GM18505 (cell line): Measurements from ENCODE around the gene C1QTNF1.
"Not testable (repeated sequence)": the region's sequence is repeated elsewhere in the genome, so short reads cannot be mapped to it uniquely, and the experiment has no call there.

Experiments used
- ATAC-seq: cut with Tn5 transposase; IDR thresholded peaks from one replicate; pipeline ENCODE4 v1.9.1; 2021; ENCODE audit not compliant: unreplicated experiment
- POLR2A ChIP-seq: IDR thresholded peaks from 4 replicates; pipeline ENCODE4 v1.6.1; 2011; ENCODE audit warnings: borderline replicate concordance; ENCODE audit not compliant: insufficient read depth, insufficient read length; ENCODE audit errors: extremely low read depth

C1QTNF1 gene

GRCh38 chr17:79017546-79018369 lies 6.2 kb upstream of the C1QTNF1 start:
- no peak for TF ChIP-seq POLR2A
- ATAC-seq = no peak

- no peak for TF ChIP-seq POLR2A
- no peak for ATAC-seq
Observed at GRCh38 chr17:79018370-79018695, 5.6 kb upstream of the C1QTNF1 start.

- ATAC-seq = no peak
- no peak for TF ChIP-seq POLR2A
Observed at GRCh38 chr17:79019261-79019631, 4.7 kb upstream of the C1QTNF1 start.

- ATAC-seq = no peak
- TF ChIP-seq POLR2A = no peak
Observed at GRCh38 chr17:79019632-79020584, 4.1 kb upstream of the C1QTNF1 start.

GRCh38 chr17:79020631-79021301 lies 3.2 kb upstream of the C1QTNF1 start:
- no peak for TF ChIP-seq POLR2A
- no peak for ATAC-seq

GRCh38 chr17:79021929-79022328 lies 2.0 kb upstream of the C1QTNF1 start:
- not testable (repeated sequence) for ATAC-seq

- TF ChIP-seq POLR2A = no peak
- no peak for ATAC-seq
Observed at GRCh38 chr17:79022507-79022991, 1.4 kb upstream of the C1QTNF1 start.

GRCh38 chr17:79023180-79023705 lies 726 bp upstream of the C1QTNF1 start:
- TF ChIP-seq POLR2A = no peak
- ATAC-seq = no peak

GRCh38 chr17:79024901-79025737 lies 1.1 kb downstream of the C1QTNF1 start:
- no peak for TF ChIP-seq POLR2A
- ATAC-seq = no peak

- no peak for TF ChIP-seq POLR2A
- ATAC-seq = no peak
Observed at GRCh38 chr17:79026376-79027273, 2.7 kb downstream of the C1QTNF1 start.

- no peak for TF ChIP-seq POLR2A
- no peak for ATAC-seq
Observed at GRCh38 chr17:79027274-79027924, 3.4 kb downstream of the C1QTNF1 start.
